Gastrocnemius medialis (tissue), 4 donors: ENCODE measurements around the gene GBP7. TPM values are rescaled to one million over a fixed set of nuclear protein-coding genes. Genes with fewer than 3 reads are reported as not detected.

Source experiments
- ATAC-seq, 2 donors: fragments of 150-250 bp; one replicate each; pipeline ENCODE4 v1.9.1; 2016
- DNase-seq, 2 donors: peaks; one replicate each; pipeline ENCODE4 v3.0.0-alpha.2; 2019
- H3K27ac ChIP-seq, 4 donors: fragments of 200-600 bp; sonication (generic); 1 replicate in 1 of 4; 2 replicates in 3 of 4; pipeline ENCODE4 v1.5.1; 2016 to 2018; ENCODE audit warnings: mild to moderate bottlenecking in 2 of 4, moderate library complexity in 1 of 4
- H3K27me3 ChIP-seq, 3 donors: fragments of 200-600 bp; sonication (generic) in 2 of 3; 1 replicate in 1 of 3; 2 replicates in 2 of 3; pipeline versions ENCODE4 v1.5.1 to v1.6.0; 2016 to 2019; ENCODE audit warnings: mild to moderate bottlenecking in 1 of 3, moderate library complexity in 1 of 3
- H3K36me3 ChIP-seq, 2 donors: fragments of 200-600 bp; sonication (generic) in 1 of 2; one replicate each; pipeline ENCODE4 v1.5.1; 2017 to 2018
- H3K4me1 ChIP-seq, 2 donors: fragments of 200-600 bp; sonication (generic) in 1 of 2; one replicate each; pipeline ENCODE4 v1.5.1; 2016 to 2017; ENCODE audit warnings: mild to moderate bottlenecking in 2 of 2
- H3K4me3 ChIP-seq, 4 donors: fragments of 200-600 bp; sonication (generic) in 3 of 4; 1 replicate in 1 of 4; 2 replicates in 3 of 4; pipeline ENCODE4 v1.5.1; 2016 to 2019; ENCODE audit warnings: mild to moderate bottlenecking in 2 of 4
- H3K9me3 ChIP-seq, 3 donors: fragments of 200-600 bp; sonication (generic) in 2 of 3; 1 replicate in 1 of 3; 2 replicates in 2 of 3; pipeline ENCODE4 v1.5.1; 2016 to 2019
- CTCF ChIP-seq, 5 experiments: fragments of 450-650 bp in 3 of 5; fragments of 200-600 bp in 2 of 5; sonication (generic) in 2 of 5; IDR thresholded peaks in 4 of 5; conservative IDR thresholded peaks in 1 of 5; 1 replicate in 4 of 5; 2 replicates in 1 of 5; pipeline ENCODE4 v1.5.1; 2016 to 2019; ENCODE audit warnings: antibody characterized with exemption in 5 of 5, mild to moderate bottlenecking in 3 of 5, moderate library complexity in 3 of 5
- POLR2A ChIP-seq, 2 donors: fragments of 450-650 bp; IDR thresholded peaks; one replicate each; pipeline ENCODE4 v1.6.1; 2017; ENCODE audit warnings: antibody characterized with exemption in 2 of 2, mild to moderate bottlenecking in 2 of 2, moderate library complexity in 2 of 2
- in situ Hi-C, 4 donors: fragments of 200-750 bp; cut with MboI; loops; one replicate each; pipeline versions ENCODE4 v1.15.0 to v1.8.0; 2017; ENCODE audit warnings: low sequenced_read_pairs in 4 of 4
- intact Hi-C: fragments of 100-400 bp; cut with DNase I; formaldehyde crosslinking; loops from one replicate; pipeline ENCODE4 v1.15.1; 2023; ENCODE audit warnings: low total_unique reads
- total RNA-seq, 4 donors: library from RNA; depleted of rRNA; stranded (reverse); fragments of >200 nt; gene quantifications; one replicate each; pipeline versions ENCODE4 v1.1.0 to v1.2.3, GENCODE V29; 2016

The GBP7 gene
- total RNA-seq, 4 donors from 2014 or later, result not detected

DNA sequence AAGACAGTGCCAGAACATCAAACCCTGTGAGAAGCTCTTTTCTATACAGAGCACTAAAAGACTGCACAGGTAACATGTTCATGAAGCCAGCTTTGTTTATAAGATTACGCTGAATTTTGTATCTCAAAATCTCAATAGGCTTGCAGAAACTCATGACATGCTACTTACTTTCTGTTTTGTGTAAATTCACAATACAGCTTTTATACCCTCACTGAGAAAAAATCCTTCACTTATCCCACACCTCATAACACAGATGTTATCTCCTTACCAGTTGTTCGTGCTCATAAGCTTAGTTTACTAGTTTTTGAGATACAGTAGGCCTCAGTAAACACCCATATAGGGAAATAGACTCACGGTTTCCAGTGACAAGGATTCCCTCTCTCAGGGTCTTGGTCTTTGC lies 25.8 kb downstream of the GBP7 start:
- Histone ChIP-seq H3K36me3 (no peaks in the 10 kb centered on the region), H3K27me3 (no peaks in the 10 kb centered on the region), H3K4me1 (no peaks in the 10 kb centered on the region), H3K27ac (no peak overlapping the region), H3K4me3 (no peak overlapping the region), H3K9me3 (no peaks in the 10 kb centered on the region)
- TF ChIP-seq POLR2A (IDR thresholded peaks at IDR 0.05) (no peak), CTCF (IDR thresholded peaks at IDR 0.05 in 4 of 5, conservative IDR thresholded peaks at IDR 0.05 in 1 of 5) (no peak)
- ATAC-seq, result no peak
- intact Hi-C loops (no loop called here), in situ Hi-C loops (loop anchor here in 1 of 4 donors (10.0 kb wide), 1 partner anchor 55 kb away; no protein-coding TSS in a partner anchor)
- DNase-seq, result no peak

- Histone ChIP-seq H3K4me3 (no peak overlapping the region), H3K36me3 (no peaks in the 10 kb centered on the region), H3K27ac (no peak overlapping the region), H3K4me1 (no peaks in the 10 kb centered on the region), H3K9me3 (no peaks in the 10 kb centered on the region), H3K27me3 (no peaks in the 10 kb centered on the region)
- TF ChIP-seq CTCF (IDR thresholded peaks at IDR 0.05 in 4 of 5, conservative IDR thresholded peaks at IDR 0.05 in 1 of 5) (peak in 1 of 5 experiments; percentile 7), POLR2A (IDR thresholded peaks at IDR 0.05) (no peak)
- intact Hi-C loops, result no loop called here
- DNase-seq, result no peak
- no peak for ATAC-seq
- in situ Hi-C loops, result no loop called here
Observed at GRCh38 chr1:89149229-89149628, 26.6 kb downstream of the GBP7 start.

- Histone ChIP-seq H3K27me3 (no peaks in the 10 kb centered on the region), H3K4me3 (no peak overlapping the region), H3K4me1 (no peaks in the 10 kb centered on the region), H3K27ac (no peak overlapping the region), H3K36me3 (no peaks in the 10 kb centered on the region), H3K9me3 (no peaks in the 10 kb centered on the region)
- intact Hi-C loops, result no loop called here
- DNase-seq, result no peak
- no peak for ATAC-seq
- in situ Hi-C loops, result no loop called here
- no peak for TF ChIP-seq CTCF (IDR thresholded peaks at IDR 0.05 in 4 of 5, conservative IDR thresholded peaks at IDR 0.05 in 1 of 5)
- TF ChIP-seq POLR2A (IDR thresholded peaks at IDR 0.05), result no peak
Observed at GRCh38 chr1:89147678-89148658, 27.8 kb downstream of the GBP7 start.

DNA sequence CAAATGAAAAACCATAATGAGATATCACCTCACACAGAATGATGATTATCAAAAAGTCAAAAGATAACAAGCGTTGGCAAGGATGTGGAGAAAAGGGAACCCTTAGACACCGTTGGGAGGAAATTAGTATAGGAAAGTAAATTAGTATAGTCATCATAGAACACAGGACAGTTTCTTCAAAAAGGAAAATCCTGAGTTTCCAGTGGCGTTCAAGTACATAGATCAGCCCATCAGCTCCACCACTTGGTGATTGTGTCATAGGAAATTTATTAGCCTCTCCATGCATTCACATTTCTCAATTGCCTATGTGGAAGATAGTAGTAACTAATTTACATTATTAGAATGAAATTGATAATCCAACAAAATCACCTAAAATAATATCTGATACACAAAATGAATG lies 29.1 kb downstream of the GBP7 start:
- intact Hi-C loops, result no loop called here
- no peak for TF ChIP-seq POLR2A (IDR thresholded peaks at IDR 0.05)
- TF ChIP-seq CTCF (IDR thresholded peaks at IDR 0.05 in 4 of 5, conservative IDR thresholded peaks at IDR 0.05 in 1 of 5), result no peak
- no peak for ATAC-seq

More for the DNA sequence above, 29.1 kb downstream of the GBP7 start:
- no peaks in the 10 kb centered on the region for H3K4me1 ChIP-seq
- H3K9me3 ChIP-seq, result no peaks in the 10 kb centered on the region
- no peaks in the 10 kb centered on the region for H3K36me3 ChIP-seq
- in situ Hi-C loops, result no loop called here
- no peak overlapping the region for H3K27ac ChIP-seq
- H3K4me3 ChIP-seq, result no peak overlapping the region
- H3K27me3 ChIP-seq, result no peaks in the 10 kb centered on the region
- DNase-seq, result no peak
